Measurements from ENCODE around the gene XPR1.
"Not testable (repeated sequence)": the region's sequence is repeated elsewhere in the genome, so short reads cannot be mapped to it uniquely, and the experiment has no call there.

The XPR1 gene

DNA sequence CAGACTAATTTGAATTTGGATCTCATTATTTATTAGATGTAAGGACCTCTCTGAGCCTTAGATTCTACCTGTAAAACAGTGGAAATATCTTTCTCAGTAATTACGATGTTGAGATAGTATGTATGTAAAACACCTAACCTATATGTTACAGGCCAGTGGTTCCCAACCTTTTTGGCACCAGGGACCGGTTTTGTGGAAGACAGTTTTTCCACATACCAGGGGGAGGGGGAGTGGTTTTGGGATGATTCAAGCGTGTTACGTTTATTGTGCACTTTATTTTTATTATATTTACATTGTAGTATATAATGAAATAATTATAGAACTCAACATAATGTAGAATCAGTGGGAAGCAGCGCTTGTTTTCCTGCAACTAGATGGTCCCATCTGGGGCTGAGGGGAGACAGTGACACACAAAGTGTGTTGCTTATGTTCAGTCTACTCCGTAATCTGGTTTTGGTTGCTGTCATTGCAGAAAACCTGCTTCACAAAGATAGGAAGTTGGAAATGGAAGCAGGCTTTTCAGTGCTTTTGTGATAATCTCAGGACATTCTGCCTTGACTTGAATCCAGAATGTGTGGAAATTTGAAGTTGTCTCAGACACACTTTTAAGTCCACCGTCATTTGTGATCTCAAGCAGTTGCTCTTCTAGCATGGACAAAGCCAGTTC lies 12.8 kb downstream of the XPR1 start:
- DNase-seq: no peak

GRCh38 chr1:180645261-180645660 lies 13.4 kb downstream of the XPR1 start:
- DNase-seq: not testable (repeated sequence)

- DNase-seq: no peak
These were observed 14.3 kb downstream of the XPR1 start for GRCh38 chr1:180646093-180646492.

- no peak for DNase-seq
These were observed 14.7 kb downstream of the XPR1 start for GRCh38 chr1:180646547-180646946.

DNA sequence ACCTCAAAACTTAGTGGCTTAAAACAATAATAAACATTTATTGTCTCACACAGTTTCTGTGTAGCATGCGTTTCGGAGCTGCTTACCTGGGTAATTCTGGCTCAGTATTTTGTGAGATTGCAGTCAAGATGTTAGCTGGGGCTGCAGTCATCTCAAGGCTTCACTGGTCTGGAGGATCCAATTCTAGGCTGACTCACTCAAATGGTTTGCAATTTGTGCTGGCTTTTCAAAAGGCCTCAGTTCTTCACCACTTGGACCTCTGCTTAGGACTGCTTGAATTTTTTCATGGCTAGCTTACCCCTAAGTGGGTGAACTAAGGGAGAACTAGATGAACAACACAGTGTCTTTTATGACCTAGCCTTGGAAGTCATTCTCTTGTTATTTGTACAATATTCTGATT lies 21.0 kb downstream of the XPR1 start:
- no peak for DNase-seq

GRCh38 chr1:180662709-180663108 lies 30.9 kb downstream of the XPR1 start:
- DNase-seq: no peak

GRCh38 chr1:180670681-180671080 lies 38.9 kb downstream of the XPR1 start:
- DNase-seq: no peak

DNA sequence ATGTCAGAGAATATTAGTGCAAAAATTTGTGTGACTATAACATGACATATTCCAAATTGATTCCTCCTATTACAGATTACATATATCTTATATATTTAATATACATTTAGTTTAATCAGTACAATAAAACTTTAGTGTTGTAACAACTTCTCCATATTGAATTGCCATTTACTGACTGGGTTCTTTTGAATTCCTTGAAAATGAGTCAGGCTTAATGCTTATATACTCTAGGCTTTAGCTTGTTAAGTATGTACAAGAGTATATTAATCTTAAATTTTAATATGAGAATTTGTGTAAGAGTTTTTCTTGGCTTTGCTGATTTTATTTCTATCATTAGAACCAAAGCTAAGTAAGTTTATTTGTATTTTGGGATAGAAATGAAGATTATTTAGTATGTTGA lies 40.3 kb downstream of the XPR1 start:
- DNase-seq: no peak

DNA sequence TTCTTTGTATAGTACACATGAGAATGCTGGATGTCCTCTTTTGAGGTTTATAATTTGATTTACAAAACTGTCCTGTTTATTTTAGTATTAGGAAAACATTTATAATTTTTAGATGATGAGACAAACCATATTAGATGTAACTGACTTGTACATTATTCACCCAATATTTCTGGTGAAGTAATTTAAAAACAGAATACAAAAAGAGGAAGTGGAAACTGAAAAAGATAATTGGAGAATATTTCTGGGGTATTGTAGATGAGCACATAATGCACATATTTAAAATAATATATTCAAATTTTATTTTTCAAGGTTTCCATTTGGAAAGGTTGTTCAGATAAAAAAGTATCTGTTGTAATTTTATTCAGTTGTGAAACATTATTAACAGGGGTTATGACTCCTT lies 40.7 kb downstream of the XPR1 start:
- no peak for DNase-seq

GRCh38 chr1:180674603-180675530 lies 43.0 kb downstream of the XPR1 start:
- DNase-seq: no peak

DNA sequence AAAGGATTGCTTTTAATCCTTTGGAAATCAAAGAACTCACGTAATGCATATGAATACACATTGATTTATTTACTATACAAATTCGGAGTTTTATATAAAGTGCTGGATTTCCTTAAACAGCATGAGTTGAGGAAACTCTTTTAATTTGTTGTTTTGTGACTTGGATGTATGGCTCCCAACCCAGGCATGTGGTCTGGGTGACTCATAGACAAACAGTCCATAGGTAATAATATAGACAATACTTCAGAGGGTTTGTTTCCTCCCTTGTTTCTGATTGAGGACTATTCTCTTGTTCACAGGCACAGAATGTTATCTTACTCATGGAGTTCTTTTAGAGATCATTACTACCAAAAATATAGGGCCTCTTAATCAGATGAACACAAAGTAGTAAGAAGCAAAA lies 43.8 kb downstream of the XPR1 start:
- DNase-seq: no peak

GRCh38 chr1:180680558-180681144 lies 48.8 kb downstream of the XPR1 start:
- DNase-seq: no peak

DNA sequence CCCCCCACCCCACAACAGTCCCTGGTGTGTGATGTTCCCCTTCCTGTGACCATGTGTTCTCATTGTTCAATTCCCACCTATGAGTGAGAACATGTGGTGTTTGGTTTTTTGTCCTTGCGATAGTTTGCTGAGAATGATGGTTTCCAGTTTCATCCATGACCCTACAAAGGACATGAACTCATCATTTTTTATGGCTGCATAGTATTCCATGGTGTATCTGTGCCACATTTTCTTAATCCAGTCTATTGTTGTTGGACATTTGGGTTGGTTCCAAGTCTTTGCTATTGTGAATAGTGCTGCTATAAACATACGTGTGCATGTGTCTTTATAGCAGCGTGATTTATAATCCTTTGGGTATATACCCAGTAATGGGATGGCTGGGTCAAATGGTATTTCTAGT lies 51.3 kb downstream of the XPR1 start:
- DNase-seq: not testable (repeated sequence)

GRCh38 chr1:180691322-180691913 lies 59.6 kb downstream of the XPR1 start:
- no peak for DNase-seq

GRCh38 chr1:180693564-180694244 lies 61.9 kb downstream of the XPR1 start:
- DNase-seq: no peak

DNA sequence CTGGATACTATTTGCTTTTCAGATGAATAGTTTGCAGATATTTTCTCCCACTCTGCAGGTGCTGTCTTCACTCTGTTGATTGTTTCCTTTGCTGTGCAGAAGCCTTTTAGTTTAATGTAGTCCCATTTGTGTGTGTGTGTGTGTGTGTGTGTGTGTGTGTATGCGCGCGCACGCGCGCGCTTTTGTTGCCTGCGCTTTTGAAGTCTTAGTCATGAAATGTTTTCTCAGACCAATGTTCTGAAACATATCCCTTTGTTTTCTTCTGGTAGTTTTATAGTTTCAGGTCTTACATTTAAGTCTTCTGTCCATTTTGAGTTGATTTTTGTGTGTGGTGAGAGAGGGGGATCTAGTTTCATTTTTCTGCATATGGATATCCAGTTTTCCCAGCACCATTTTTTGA lies 63.5 kb downstream of the XPR1 start:
- no peak for DNase-seq

DNA sequence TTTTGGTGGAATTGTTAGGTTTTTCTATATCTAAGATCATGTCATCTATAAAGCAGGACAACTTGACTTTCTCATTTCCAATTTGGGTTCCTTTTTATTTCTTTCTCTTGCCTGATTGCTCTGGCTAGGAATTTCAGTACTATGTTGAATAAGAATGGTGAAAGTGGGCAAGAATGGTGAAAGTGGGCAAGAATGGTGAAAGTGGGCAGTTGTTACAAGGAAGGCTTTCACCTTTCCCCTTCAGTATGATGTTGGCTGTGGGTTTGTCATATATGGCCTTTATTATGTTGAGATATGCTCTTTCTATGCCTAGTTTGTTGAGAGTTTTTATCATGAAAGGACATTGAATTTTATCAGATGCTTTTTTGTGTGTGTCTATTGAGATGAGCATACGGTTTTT lies 64.5 kb downstream of the XPR1 start:
- no peak for DNase-seq

- no peak for DNase-seq
These were observed 66.8 kb downstream of the XPR1 start for GRCh38 chr1:180698580-180698979.

GRCh38 chr1:180702376-180702775 lies 70.6 kb downstream of the XPR1 start:
- DNase-seq: not testable (repeated sequence)

DNA sequence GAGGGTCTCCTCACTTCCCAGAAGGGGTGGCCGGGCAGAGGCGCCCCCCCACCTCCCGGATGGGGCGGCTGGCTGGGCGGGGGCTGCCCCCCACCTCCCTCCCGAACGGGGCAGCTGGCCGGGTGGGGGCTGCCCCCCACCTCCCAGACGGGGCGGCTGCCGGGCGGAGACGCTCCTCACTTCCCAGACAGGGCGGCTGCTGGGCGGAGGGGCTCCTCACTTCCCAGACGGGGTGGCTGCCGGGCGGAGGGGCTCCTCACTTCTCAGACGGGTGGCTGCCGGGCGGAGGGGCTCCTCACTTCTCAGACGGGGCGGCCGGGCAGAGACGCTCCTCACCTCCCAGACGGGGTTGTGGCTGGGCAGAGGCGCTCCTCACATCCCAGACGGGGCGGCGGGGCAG lies 78.9 kb downstream of the XPR1 start:
- not testable (repeated sequence) for DNase-seq

- DNase-seq: not testable (repeated sequence)
These were observed 79.4 kb downstream of the XPR1 start for GRCh38 chr1:180711260-180711659.

GRCh38 chr1:180720753-180721152 lies 88.9 kb downstream of the XPR1 start:
- no peak for DNase-seq

- no peak for DNase-seq
These were observed 90.8 kb downstream of the XPR1 start for GRCh38 chr1:180722586-180722985.

Data from NCI-H1694 treated with DMSO at 0.1 percent for 48 hours (cell line).